Immature natural killer cell (primary cell): Measurements from ENCODE around the gene GALNS. TPM values are rescaled to one million over a fixed set of nuclear protein-coding genes. Genes with fewer than 3 reads are reported as not detected.

ENCODE experiments used
- DNase-seq, 3 donors: peaks; one replicate each; pipeline ENCODE4 v3.0.0; 2022; ENCODE audit warnings: mixed read lengths in 1 of 3
- H3K27ac Mint-ChIP-seq, 6 donors: one replicate each; pipeline ENCODE4 v1.8.0; 2020; ENCODE audit warnings: mixed read lengths in 6 of 6, mild to moderate bottlenecking in 5 of 6, inconsistent platforms in 4 of 6, moderate library complexity in 3 of 6
- H3K27me3 Mint-ChIP-seq, 3 donors: one replicate each; pipeline ENCODE4 v1.8.0; 2020 to 2021; ENCODE audit warnings: low read depth in 3 of 3, mild to moderate bottlenecking in 3 of 3, mixed read lengths in 3 of 3, moderate library complexity in 3 of 3, inconsistent platforms in 1 of 3
- H3K36me3 Mint-ChIP-seq, 3 donors: one replicate each; pipeline ENCODE4 v1.8.0; 2020; ENCODE audit warnings: mixed read lengths in 3 of 3, inconsistent platforms in 2 of 3, mild to moderate bottlenecking in 2 of 3
- H3K4me1 Mint-ChIP-seq, 2 donors: one replicate each; pipeline ENCODE4 v1.8.0; 2020; ENCODE audit warnings: inconsistent platforms in 2 of 2, mild to moderate bottlenecking in 2 of 2, mixed read lengths in 2 of 2, moderate library complexity in 1 of 2
- H3K4me3 Mint-ChIP-seq, 5 donors: one replicate each; pipeline ENCODE4 v1.8.0; 2020; ENCODE audit warnings: mild to moderate bottlenecking in 5 of 5, mixed read lengths in 5 of 5, inconsistent platforms in 3 of 5, moderate library complexity in 3 of 5
- H3K9me3 Mint-ChIP-seq, 6 donors: one replicate each; pipeline ENCODE4 v1.8.0; 2020; ENCODE audit warnings: mild to moderate bottlenecking in 6 of 6, mixed read lengths in 6 of 6, inconsistent platforms in 4 of 6, moderate library complexity in 3 of 6
- polyA plus RNA-seq, 3 donors: library from polyadenylated mRNA; unstranded; fragments of 300-500 nt; fragmentation: Illumina TruSeq; gene quantifications; one replicate each; pipeline ENCODE4 v1.2.3, GENCODE V29; 2021

GALNS gene
- polyA plus RNA-seq, 3 donors from 2014 or later, result 10.4 to 15.4 (median 10.9) TPM

GRCh38 chr16:88771294-88771772, 85.4 kb downstream of the GALNS start:
- no peak for DNase-seq
- Mint-ChIP-seq H3K4me1 (peaks cover 32 to 39% of the 10 kb centered on the region in 2 donors), H3K27ac (peak overlapping the region; percentile 86 to 96 (median 92)), H3K9me3 (no peaks in the 10 kb centered on the region), H3K36me3 (no peaks in the 10 kb centered on the region), H3K4me3 (peak overlapping the region; percentile 28 to 68 (median 51)), H3K27me3 (peaks cover 0 to 3% (median 0%) of the 10 kb centered on the region in 3 donors)

GRCh38 chr16:88770461-88771293, 86.1 kb downstream of the GALNS start:
- Mint-ChIP-seq H3K4me1 (peaks cover 38 to 45% of the 10 kb centered on the region in 2 donors), H3K9me3 (no peaks in the 10 kb centered on the region), H3K27me3 (peaks cover 0 to 8% (median 6%) of the 10 kb centered on the region in 3 donors), H3K4me3 (peak overlapping the region; percentile 28 to 68 (median 51)), H3K36me3 (no peaks in the 10 kb centered on the region), H3K27ac (peak overlapping the region; percentile 86 to 96 (median 92))
- DNase-seq, result peak; percentile 84

- Mint-ChIP-seq H3K4me1 (peaks cover 45 to 52% of the 10 kb centered on the region in 2 donors), H3K27me3 (peaks cover 0 to 8% (median 6%) of the 10 kb centered on the region in 3 donors), H3K9me3 (no peaks in the 10 kb centered on the region), H3K4me3 (peak overlapping the region in 3 of 5 donors; percentile 22 to 63 (median 51)), H3K36me3 (no peaks in the 10 kb centered on the region), H3K27ac (peak overlapping the region in 5 of 6 donors; percentile 6 to 95 (median 57))
- DNase-seq, result no peak
Observed at GRCh38 chr16:88769617-88770460, 86.9 kb downstream of the GALNS start.

- no peaks in the 10 kb centered on the region for H3K36me3 Mint-ChIP-seq
- H3K4me1 Mint-ChIP-seq, result peaks cover 49% of the 10 kb centered on the region in 2 donors
- H3K27me3 Mint-ChIP-seq, result peaks cover 0 to 9% (median 6%) of the 10 kb centered on the region in 3 donors
- no peak overlapping the region for H3K4me3 Mint-ChIP-seq
- no peak overlapping the region for H3K27ac Mint-ChIP-seq
- DNase-seq, result no peak
- no peaks in the 10 kb centered on the region for H3K9me3 Mint-ChIP-seq
Observed at GRCh38 chr16:88768071-88768783, 88.5 kb downstream of the GALNS start.

- DNase-seq, result no peak
- Mint-ChIP-seq H3K4me1 (peaks cover 49 to 51% of the 10 kb centered on the region in 2 donors), H3K36me3 (no peaks in the 10 kb centered on the region), H3K27me3 (peaks cover 0 to 9% (median 6%) of the 10 kb centered on the region in 3 donors), H3K4me3 (no peak overlapping the region), H3K27ac (peak overlapping the region in 4 of 6 donors; percentile 5 to 64 (median 44)), H3K9me3 (no peaks in the 10 kb centered on the region)
Observed at GRCh38 chr16:88767546-88768070, 89.1 kb downstream of the GALNS start.

- H3K36me3 Mint-ChIP-seq, result no peaks in the 10 kb centered on the region
- peaks cover 0 to 9% (median 6%) of the 10 kb centered on the region in 3 donors for H3K27me3 Mint-ChIP-seq
- H3K4me1 Mint-ChIP-seq, result peaks cover 49 to 51% of the 10 kb centered on the region in 2 donors
- H3K27ac Mint-ChIP-seq, result peak overlapping the region in 4 of 6 donors; percentile 30 to 90 (median 61)
- no peaks in the 10 kb centered on the region for H3K9me3 Mint-ChIP-seq
- DNase-seq, result no peak
- H3K4me3 Mint-ChIP-seq, result peak overlapping the region in 2 of 5 donors; percentile 49 to 60
Observed at GRCh38 chr16:88766975-88767374, 89.8 kb downstream of the GALNS start.

GRCh38 chr16:88764913-88765349, 91.8 kb downstream of the GALNS start:
- no peak for DNase-seq
- Mint-ChIP-seq H3K27me3 (peaks cover 0 to 6% (median 6%) of the 10 kb centered on the region in 3 donors), H3K9me3 (no peaks in the 10 kb centered on the region), H3K4me3 (no peak overlapping the region), H3K36me3 (no peaks in the 10 kb centered on the region), H3K4me1 (peaks cover 37 to 39% of the 10 kb centered on the region in 2 donors), H3K27ac (no peak overlapping the region)

GRCh38 chr16:88764080-88764479, 92.7 kb downstream of the GALNS start:
- no peaks in the 10 kb centered on the region for H3K9me3 Mint-ChIP-seq
- H3K27ac Mint-ChIP-seq, result no peak overlapping the region
- peaks cover 0 to 6% (median 6%) of the 10 kb centered on the region in 3 donors for H3K27me3 Mint-ChIP-seq
- no peak for DNase-seq
- H3K4me1 Mint-ChIP-seq, result peaks cover 30 to 32% of the 10 kb centered on the region in 2 donors
- peaks cover 0 to under 1% (median 0%) of the 10 kb centered on the region in 3 donors for H3K36me3 Mint-ChIP-seq
- no peak overlapping the region for H3K4me3 Mint-ChIP-seq

Other genes starting within 250 kb of the GALNS start
- gene IL17C, start 218.4 kb downstream of the GALNS start, polyA plus RNA-seq, result under 1 TPM in 2 of 3 donors, not detected in 1; 0.64 to 0.80 TPM
- 1,000 to 10,000 TPM; 2,079 to 2,787 (median 2,690) TPM for gene CYBA, start 205.9 kb downstream of the GALNS start, polyA plus RNA-seq
- gene MVD, start 193.9 kb downstream of the GALNS start, polyA plus RNA-seq, result 10 to 100 TPM; 79.4 to 96.6 (median 87.6) TPM
- 10 to 100 TPM in 2 of 3 donors, 1 to 10 TPM in 1; 9.0 to 12.4 (median 11.7) TPM for gene SNAI3, start 170.4 kb downstream of the GALNS start, polyA plus RNA-seq
- 100 to 1,000 TPM; 129 to 157 (median 141) TPM for gene RNF166, start 150.5 kb downstream of the GALNS start, polyA plus RNA-seq
- 10 to 100 TPM; 21.4 to 23.0 (median 22.0) TPM for gene CTU2, start 150.4 kb downstream of the GALNS start, polyA plus RNA-seq
- 10 to 100 TPM in 2 of 3 donors, 1 to 10 TPM in 1; 5.2 to 41.2 (median 13.1) TPM for gene PIEZO1, start 71.7 kb downstream of the GALNS start, polyA plus RNA-seq
- gene CDT1, start 53.2 kb downstream of the GALNS start, polyA plus RNA-seq, result 1 to 10 TPM in 2 of 3 donors, not detected in 1; 1.3 to 3.1 TPM
- gene APRT, start 45.0 kb downstream of the GALNS start, polyA plus RNA-seq, result 100 to 1,000 TPM; 432 to 476 (median 450) TPM
- gene TRAPPC2L, start 180 bp upstream of the GALNS start, polyA plus RNA-seq, result 100 to 1,000 TPM; 101 to 138 (median 113) TPM
- gene PABPN1L, start 9.7 kb upstream of the GALNS start, polyA plus RNA-seq, result not detected
- under 1 TPM in 2 of 3 donors, not detected in 1; 0.49 to 0.76 TPM for gene CBFA2T3, start 120.3 kb upstream of the GALNS start, polyA plus RNA-seq
- 10 to 100 TPM; 22.7 to 27.7 (median 24.1) TPM for gene ACSF3, start 236.9 kb upstream of the GALNS start, polyA plus RNA-seq